ENCODE results near the gene OGDH.

Gene OGDH

DNA sequence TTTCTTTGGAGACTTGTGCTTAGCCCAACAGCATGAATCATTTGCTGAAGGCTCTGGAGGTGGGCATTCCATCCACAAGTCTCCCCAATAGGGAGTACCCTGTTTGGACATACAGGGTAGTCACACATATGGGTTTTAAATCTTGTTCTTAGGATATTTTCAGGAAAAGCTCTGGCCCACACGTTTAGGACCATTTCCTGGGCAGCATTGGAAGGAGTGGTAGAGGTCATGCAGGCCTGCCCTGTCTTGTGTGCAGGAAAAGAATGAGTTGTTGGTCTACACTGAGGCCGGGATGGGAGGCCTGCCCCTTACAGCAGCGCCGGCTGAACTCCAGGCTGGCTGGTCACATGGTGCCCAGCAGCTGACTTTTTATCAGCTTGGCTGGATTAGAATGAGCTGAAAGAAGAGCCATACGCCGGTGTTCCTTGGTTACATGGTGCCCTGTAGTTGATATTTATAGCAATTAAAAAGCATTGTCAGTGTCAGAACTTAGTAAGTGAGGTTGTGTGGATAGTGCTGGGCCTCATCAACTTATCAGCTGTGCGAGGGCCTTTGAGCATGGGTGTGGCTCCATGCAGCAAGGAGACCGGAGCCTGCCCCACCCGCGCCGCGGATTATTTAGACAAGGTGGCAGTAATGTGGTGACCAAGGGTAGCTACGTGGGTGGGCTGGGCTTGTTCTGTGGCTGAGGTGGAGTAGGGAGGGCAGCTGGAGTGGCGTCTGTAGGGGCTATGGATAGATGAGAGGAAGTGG lies 28.6 kb downstream of the OGDH start:
- TF ChIP-seq GATA2 (IDR thresholded peaks at IDR 0.05; ENCODE audit: low read depth, low read length) (no peak), GATA3 (IDR thresholded peaks at IDR 0.05; ENCODE audit: low read depth, low read length) (no peak)

- TF ChIP-seq GATA3 (IDR thresholded peaks at IDR 0.05; ENCODE audit: low read depth, low read length) (no peak), GATA2 (IDR thresholded peaks at IDR 0.05; ENCODE audit: low read depth, low read length) (no peak)
These were observed 29.7 kb downstream of the OGDH start for GRCh38 chr7:44636041-44636584.

- TF ChIP-seq GATA2 (IDR thresholded peaks at IDR 0.05; ENCODE audit: low read depth, low read length) (no peak), GATA3 (IDR thresholded peaks at IDR 0.05; ENCODE audit: low read depth, low read length) (no peak)
These were observed 30.5 kb downstream of the OGDH start for GRCh38 chr7:44636926-44637325.

- TF ChIP-seq GATA3 (IDR thresholded peaks at IDR 0.05; ENCODE audit: low read depth, low read length) (no peak), GATA2 (IDR thresholded peaks at IDR 0.05; ENCODE audit: low read depth, low read length) (no peak)
These were observed 31.6 kb downstream of the OGDH start for GRCh38 chr7:44637788-44638594.

- TF ChIP-seq GATA3 (IDR thresholded peaks at IDR 0.05; ENCODE audit: low read depth, low read length) (no peak), GATA2 (IDR thresholded peaks at IDR 0.05; ENCODE audit: low read depth, low read length) (no peak)
These were observed 32.5 kb downstream of the OGDH start for GRCh38 chr7:44638611-44639557.

DNA sequence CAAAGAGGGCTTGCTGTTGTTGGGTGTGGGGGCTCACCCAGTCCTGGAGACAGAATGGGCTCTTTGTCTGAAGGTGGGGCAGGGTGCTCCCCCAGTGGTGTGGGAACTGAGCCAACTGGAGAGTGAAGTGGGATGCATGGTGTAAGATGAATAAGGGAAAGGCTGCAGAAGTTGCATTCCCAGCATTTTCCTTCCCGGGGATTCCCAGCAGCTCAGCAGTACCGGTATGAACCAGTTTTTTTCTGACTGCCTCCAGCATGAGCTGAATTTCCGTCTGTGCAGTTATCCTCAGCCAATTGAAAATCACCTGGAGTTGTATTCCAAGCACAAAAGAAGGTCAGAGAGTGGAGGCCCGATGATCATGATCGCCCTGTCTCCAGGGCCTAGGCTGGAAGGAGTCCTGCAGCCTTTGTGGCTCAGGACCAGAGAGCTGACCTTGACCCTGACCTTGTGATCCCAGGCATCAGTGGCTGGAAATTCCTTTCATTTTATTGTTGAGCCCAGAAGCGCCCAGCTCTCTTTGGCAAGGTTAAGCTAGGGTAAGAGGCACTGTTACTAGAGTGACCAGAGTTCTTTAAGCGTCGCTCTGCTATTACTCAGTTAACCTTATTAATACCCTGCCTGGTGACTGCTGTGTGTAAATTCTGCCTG lies 33.4 kb downstream of the OGDH start:
- TF ChIP-seq GATA2 (IDR thresholded peaks at IDR 0.05; ENCODE audit: low read depth, low read length): no peak
- no peak for TF ChIP-seq GATA3 (IDR thresholded peaks at IDR 0.05; ENCODE audit: low read depth, low read length)

DNA sequence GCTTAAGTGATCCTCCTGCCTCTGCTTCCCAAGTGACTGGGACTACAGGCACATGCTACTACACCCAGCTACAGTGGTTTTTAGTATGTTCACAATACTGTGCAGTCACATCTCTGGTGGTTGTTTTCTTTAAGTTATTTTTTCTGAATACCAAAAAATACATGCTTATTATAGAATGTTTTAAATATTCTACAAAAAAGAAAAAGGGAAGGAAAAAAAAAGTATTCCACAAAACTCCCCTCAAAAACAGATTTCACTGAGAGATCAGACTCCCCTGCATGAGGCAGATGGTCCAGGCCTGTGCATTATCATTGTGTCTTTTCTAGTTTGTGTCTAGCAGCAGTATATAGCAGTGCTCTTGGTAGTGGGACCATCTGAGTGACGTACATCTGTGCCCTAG lies 36.8 kb downstream of the OGDH start:
- TF ChIP-seq GATA3 (IDR thresholded peaks at IDR 0.05; ENCODE audit: low read depth, low read length) (no peak), GATA2 (IDR thresholded peaks at IDR 0.05; ENCODE audit: low read depth, low read length) (no peak)

DNA sequence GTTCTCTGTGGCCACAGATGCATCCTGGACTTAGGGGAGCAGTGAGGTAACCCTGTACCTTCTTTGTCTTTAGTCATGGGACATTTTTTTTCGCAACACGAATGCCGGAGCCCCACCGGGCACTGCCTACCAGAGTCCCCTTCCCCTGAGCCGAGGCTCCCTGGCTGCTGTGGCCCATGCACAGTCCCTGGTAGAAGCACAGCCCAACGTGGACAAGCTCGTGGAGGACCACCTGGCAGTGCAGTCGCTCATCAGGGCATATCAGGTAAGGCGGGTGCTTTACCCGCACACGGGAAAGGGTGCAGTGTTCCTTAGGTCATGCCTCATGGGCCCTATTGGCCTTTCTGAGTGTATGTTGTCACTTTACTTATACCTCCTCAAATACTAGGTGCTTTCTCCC lies 38.8 kb downstream of the OGDH start:
- no peak for TF ChIP-seq GATA3 (IDR thresholded peaks at IDR 0.05; ENCODE audit: low read depth, low read length)
- no peak for TF ChIP-seq GATA2 (IDR thresholded peaks at IDR 0.05; ENCODE audit: low read depth, low read length)

GRCh38 chr7:44645696-44646095 lies 39.3 kb downstream of the OGDH start:
- TF ChIP-seq GATA3 (IDR thresholded peaks at IDR 0.05; ENCODE audit: low read depth, low read length) (no peak), GATA2 (IDR thresholded peaks at IDR 0.05; ENCODE audit: low read depth, low read length) (no peak)

GRCh38 chr7:44646176-44646920 lies 39.9 kb downstream of the OGDH start:
- no peak for TF ChIP-seq GATA3 (IDR thresholded peaks at IDR 0.05; ENCODE audit: low read depth, low read length)
- TF ChIP-seq GATA2 (IDR thresholded peaks at IDR 0.05; ENCODE audit: low read depth, low read length): no peak

DNA sequence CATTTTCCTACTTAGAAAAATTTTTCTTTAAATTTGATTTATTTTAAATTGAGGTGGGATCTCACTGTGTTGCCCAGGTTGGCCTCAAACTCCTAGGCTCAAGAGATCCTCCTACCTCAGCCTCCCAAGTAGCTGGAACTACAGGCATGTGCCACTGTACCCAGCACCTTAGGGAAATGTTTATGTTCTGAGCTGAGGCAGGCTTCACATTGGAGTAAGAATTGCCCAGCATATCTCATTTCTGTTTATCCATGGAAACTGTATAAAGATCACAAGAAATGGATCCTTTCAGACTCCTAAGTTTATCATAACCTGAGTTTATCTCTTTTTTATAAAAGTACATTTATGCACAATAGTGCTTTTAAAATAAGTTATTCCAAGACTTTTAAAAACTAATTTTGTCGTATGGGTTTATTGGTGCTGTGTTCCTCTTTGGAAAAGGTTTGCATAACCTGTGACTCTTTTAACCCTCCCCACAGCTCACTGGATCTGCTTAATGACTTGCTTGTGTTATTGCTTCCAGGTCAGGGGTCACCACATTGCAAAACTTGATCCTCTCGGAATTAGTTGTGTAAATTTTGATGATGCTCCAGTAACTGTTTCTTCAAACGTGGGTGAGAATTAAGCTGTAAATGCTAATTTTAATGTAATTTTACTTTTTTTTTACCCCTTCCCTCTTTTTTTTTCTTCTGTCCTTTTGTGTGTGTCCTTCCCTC lies 40.7 kb downstream of the OGDH start:
- TF ChIP-seq GATA2 (IDR thresholded peaks at IDR 0.05; ENCODE audit: low read depth, low read length) (no peak), GATA3 (IDR thresholded peaks at IDR 0.05; ENCODE audit: low read depth, low read length) (no peak)
